DMS114 treated with DMSO at 0.1 percent for 48 hours (cell line): ENCODE measurements around the gene WDR64.

ENCODE experiments used
- DNase-seq: peaks from one replicate; lab custom pipeline; 2025; ENCODE audit not compliant: unreplicated experiment; lab: John Stamatoyannopoulos, UW

The WDR64 gene

DNA sequence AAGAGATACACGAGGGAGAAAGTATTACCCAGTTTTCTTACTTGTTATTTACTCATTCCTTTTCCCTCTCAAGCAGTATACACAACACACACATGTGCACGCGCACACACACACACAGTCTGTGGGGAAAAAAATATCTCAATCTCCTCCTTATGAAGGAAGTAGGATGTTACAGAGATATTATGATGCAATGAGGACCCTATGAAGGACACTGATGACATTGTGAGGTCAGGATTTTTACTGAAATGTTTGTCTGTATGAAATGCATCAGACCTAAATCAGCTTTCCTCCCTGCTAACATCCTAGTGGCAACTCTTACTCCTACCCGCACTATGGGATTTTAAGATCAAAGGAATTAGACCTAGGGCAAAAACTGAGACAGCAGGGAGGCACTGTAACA lies at the start of gene WDR64:
Gene WDR64 (plus strand): TSS at position 270 of the 400 bp plus-strand sequence. CDS start 204 bp downstream, outside the sequence.
- DNase-seq = no peak

DNA sequence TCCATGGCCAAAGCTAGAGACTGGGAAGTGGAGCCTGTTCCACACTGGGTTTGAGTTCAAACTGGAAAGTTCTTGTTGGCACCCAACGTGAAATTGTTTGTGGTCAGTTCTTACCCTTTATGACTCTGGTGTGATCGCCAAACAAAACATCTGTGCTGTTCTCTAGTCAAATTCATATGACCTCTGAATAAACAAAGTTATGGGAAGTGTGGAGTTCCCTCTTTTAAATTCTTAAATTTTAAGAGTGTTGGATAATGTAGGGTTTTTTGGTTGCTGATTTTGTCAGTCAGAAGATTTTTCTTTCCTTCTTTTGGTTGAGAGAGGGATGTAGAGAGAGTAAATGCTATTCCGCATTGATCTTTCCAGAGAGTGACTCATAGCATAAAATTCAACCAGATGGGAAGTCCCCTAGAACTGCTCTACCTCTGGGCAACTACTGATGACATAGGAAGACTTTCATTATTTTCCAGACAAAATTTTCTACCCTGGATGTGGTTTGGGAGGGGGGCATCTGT lies 48.3 kb upstream of the WDR64 start:
- no peak for DNase-seq

DNA sequence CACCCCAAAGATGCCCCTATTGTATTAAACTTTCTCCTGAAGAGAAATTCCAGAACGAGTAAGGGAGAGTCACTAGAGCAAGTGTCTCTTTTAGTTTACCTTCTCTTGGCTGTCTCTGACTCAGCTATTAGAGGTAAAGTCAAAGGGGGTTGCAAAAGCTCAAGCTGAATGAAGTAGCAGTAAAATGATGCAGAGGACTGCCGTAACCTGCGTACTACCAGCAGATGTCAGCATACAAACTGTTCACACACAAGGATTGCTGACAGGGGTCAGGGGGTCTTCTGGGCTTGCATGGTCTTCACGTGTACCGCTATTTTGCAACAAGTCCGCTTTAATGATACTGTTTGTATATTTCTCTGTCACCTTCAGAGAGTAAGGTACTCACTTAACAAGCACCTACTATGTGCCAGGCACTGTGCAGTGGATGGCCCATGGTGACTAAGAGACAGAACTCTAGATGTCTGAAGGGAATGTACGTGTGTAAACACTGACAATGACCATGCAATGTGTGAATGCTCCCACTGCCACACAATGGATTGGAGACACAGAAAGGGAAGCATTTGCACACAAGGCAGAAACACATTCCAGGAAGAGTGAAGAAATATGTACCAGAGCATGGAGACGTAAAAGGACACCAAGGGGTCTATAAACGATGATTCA lies 46.8 kb upstream of the WDR64 start:
- DNase-seq = no peak

DNA sequence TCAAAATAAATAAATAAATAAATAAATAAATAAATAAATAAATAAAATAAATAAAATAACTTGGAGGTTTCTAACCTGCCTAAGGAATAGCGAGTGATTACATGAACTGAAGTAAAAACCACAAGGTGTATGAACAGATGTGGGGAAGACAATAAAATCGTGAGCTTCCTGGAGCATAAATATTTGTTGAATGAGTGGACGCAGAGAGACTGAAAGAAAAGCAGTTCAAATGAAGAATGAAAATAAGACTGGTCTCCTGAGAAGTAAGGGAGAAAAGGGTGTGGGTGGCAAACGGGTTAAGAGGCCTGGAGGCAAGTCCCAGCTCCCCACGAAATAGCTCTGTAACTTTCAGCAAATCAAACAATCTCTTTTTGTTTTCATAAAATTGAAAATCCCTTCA lies 45.5 kb upstream of the WDR64 start:
- DNase-seq = no peak

DNA sequence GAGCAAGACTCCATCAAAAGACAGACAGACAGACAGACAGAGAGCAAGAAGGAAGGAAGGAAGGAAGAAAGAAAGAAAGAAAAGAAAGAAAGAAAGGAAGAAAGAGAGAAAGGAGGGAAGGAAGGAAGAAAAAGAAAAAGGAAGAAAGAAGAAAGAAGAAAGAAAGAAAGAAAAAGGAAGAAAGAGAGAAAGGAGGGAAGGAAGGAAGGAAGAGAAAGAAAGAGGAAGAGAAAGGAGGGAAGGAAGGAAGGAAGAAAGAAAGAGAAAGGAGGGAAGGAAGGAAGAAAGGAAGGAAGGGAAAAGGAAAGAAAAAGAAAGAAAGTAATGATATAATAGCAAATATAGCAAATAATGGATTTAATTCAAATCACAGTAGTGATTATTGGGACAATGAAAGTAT lies 44.6 kb upstream of the WDR64 start:
- DNase-seq = no peak

DNA sequence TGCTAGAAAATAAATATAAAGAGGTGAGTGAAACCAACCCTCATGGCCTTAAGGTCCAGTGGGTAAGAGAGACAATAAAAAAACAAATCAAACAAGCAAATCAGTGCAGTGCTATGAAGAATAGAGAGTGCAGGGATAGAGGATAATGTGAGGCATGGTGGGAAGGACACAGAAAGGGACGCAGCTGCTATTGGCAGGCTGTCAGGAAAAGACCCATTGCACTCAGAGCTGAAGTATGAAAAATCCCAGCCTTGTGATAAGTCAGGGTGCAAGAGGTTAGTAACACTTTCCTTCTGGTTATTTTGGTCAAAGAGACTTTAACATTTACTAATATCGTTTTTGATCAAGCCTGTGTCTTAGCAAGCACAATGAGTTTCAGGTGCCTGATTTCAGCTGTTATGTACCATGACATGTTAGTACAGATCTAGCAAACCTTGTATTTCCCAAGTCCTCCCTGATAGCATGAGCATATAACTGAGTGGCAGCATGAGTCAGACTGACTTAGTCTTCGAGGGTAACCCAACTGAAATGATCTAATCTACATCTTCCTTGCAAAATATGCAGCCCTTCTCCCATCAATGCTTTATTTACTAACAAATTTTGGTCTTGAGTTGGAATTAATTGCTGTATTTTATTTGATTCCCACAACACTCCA lies 43.6 kb upstream of the WDR64 start:
- DNase-seq = no peak

DNA sequence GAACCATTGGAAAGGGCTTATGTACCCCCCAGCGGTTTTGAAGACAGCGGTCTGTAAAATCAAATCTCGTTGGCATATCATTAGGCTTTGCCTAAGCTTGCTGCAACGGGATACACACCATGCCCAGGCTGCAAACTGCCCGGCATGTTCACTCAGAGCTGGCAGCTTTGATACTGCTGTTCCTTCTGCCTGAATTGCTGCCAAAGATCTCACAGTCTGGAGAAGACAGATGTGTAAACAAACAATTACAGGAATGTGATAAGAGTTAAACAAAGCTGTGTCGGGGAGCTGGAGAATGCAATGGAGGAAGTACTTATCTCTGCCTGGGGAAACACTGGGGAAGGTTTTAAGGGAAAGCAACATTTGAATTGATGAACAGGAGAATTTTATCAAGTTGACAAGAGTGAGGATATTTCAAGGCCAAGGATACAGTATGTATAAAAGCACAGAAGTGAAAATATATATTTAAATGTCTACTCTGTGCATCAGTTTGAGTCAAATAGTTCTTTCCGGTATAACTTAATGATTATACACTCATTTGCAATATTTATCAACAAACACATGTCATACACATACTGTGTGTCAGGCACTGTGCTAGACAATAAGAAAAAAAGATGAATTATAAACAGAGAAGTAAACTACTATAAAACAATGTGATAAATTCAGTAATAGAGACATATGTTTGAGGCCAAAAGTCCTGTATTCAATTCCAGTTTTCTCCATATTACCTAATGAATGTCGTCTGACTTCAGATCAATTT lies 41.8 kb upstream of the WDR64 start:
- no peak for DNase-seq

DNA sequence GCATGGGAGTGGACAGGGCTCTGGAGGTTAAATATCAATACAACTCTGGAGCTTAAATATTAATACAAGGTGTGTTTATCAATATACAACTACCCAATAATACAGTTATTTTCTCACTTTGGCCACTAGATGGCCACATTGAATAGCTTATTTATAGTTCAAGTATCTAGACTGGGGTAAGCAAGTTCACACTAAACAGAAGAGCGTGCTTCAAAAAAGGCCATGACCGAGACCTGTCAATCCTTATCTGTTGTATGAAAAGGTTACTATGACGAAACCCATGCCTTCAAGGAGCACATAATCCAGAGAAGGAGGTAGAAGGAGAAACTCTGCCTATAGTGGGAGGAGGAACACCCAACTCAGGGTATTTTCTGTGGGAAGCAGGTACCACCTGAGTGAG lies 41.0 kb upstream of the WDR64 start:
- peak; percentile 50 for DNase-seq

DNA sequence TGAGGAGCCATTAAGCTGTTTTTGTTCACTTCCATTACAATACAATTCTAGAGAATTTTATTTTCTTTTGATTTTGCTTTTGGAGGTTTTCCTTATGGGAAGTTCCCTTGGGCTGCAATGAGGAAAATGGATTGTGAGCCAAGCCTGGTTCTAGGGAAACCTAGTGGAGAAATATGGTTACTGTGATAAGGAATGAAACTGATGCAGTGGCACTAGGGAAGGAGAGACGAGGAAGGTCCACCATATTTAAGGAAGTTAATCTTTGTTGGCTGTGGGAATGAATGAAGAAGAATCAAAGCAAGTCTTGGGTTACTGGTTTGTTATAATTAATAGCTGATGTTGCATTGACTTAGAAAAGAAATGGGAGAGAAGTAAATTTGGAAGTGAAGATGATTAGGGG lies 40.3 kb upstream of the WDR64 start:
- no peak for DNase-seq

DNA sequence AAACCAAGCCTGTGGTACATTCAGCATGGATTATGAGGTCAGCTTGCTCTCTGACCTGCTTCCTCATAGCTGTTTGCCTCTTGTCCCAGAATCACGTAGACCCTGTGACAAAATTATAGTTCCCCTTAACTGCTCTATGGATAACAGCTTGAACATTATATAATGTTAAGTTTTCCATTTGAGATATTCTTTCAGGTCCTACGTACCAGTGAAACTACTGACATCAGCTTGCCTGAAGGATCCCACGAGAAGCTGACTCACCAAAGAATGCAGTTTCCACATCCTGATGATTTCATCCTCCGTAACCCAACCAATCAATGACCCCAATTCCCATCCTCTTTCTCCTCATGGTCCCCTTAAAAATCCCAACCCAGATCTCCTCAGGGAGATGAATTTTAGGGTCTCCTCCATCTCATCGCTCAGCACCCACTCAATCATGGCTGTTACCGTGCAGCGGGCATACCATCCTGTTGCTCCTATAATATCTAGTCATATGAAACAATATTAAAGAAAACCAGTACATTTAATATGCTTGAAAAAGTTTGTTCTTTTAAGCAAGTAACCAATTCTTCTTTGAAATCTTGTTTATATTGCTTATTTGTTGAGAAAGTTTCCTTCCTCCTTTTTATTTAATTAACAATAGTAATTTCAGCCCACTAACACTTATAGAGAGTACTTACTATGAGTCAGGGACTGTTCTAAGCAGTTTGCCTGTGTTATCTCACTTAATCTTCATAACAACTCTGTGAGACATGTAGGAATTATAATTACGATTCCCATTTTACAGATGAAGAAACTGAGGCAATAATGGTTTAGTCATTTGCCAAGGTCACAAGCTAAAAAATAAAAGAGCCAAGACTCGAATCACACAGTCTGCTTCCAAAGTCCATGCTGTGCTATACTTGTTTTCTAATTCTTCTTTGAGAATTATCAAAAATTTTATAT lies 39.3 kb upstream of the WDR64 start:
- no peak for DNase-seq

DNA sequence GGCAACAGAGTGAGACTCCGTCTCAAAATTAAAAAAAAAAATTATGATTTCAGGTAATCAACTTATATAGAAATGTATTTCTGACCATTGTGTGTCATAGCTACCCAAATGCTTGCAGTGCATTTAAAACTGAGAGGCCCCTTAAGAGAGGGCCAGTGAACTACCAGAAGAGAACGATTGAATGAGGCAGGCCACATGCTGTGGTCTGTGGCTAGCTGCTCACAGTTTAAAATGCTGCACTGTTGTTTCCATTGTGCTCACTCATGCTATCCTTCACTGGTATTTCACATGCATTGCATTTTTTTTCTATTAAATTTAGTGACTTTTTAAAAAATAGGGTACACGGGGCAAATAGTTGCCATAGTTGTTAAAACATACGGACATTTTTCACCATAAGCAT lies 37.9 kb upstream of the WDR64 start:
- no peak for DNase-seq

DNA sequence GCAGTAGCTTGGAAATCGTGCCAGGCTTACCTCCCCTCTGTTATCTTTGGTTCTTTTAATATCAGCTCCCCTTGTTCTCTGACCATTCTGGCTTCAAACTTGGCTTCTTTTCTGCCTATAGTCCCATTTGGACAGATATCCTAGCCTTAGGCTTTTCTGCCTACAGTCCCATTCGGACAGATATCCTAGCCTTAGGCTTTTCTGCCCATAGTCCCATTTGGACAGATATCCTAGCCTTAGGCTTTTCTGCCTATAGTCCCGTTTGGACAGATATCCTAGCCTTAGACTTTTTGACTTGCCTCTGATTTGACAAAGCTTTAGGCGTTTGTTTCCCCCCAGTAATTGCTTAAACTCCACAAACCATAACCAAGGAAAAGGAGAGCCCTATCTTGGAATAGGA lies 37.5 kb upstream of the WDR64 start:
- no peak for DNase-seq

DNA sequence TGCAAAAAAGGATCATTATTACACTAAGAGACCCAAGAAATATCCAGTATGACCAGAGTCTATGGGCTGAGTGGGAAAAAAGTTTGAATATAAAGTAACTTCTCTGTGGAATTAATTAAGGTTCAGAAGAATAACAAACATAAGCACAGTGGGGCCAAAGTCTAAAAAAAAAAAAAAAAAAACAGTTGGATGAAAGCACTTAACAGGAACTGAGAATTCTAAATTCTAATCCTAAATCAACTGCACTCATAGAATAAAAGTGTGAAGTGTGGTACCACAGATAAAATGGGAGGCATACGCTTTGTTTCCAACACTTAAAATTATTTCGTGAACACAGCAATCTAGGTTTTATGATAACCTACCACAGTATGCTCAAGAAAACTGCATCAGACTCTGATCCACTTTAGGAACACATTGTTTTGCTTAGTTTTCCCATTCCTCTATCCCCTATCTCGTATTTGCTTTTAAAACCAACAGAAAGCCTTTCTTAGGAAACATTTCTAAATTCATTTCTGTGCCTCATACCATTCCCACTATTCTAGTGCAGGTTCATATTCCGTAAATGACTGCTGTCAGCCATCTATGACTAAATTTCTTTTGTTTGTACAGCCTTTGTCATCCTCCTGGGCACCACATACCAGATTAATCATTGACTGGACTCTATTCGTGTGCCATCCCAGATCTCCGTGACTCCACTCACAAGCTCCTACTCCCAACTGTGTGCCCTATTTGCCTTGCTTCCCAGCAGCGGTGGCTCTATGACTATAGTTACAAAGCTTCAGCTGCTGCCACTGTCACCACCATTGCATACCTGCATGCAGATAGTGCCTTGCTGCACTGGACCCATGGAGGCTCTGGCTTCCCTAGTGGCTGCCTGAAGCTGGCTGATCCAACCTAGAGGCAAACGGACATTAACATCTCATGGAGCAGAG lies 36.8 kb upstream of the WDR64 start:
- DNase-seq = no peak

DNA sequence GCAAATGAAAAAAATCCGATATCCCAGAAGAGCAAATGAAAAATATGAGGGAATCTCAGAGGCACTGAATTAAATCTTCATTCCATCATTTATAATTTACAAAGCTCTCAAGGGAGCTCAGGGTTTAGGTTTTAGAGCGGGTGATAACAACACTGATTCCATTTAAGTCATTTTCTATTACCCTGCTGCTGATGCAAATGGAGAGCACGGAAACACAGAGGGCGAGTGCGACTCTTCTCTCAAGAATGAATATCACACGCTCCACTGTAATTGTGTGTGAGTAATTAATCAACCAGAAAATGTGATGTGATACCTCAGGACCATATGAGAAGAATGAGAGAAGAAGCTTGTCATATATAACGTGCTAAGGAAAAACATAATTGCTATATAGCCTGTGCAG lies 34.7 kb upstream of the WDR64 start:
- DNase-seq = no peak

DNA sequence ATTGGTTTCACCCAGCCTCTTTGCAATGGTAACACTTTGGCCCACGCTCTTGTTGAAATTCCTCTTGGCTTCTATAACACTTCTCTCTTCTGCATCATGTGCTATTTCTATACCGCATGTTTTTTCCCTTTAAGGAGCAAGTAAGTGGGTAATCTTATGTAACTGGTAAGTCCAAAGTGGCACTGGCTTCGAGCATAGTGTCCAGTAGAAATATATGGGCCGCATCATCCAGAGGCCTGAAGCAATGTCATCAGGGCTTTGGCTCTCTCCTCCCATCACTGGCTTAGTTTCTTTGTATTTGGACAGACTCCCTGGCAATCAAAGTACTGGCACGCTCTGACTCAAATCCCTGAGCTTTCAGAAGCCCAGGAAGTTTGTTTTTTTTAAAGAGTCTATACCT lies 29.4 kb upstream of the WDR64 start:
- no peak for DNase-seq

DNA sequence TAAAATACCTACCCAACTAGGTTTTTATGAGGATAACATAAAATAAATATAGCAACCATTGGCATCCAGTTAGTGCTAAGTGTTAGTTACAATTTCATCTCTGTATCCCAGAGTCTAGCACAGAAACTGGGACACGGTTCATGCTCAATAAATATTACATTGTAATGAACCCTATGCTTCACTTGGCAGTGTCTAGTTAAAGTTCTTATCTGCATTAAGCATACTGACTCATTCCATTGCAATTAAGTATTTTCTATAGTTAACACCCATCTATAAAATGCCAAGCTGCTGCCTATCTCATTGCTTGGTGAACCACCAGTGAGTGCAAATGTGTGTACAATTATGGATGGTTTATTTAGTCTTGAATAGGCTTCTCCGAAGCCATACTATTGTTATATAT lies 27.1 kb upstream of the WDR64 start:
- DNase-seq = no peak

DNA sequence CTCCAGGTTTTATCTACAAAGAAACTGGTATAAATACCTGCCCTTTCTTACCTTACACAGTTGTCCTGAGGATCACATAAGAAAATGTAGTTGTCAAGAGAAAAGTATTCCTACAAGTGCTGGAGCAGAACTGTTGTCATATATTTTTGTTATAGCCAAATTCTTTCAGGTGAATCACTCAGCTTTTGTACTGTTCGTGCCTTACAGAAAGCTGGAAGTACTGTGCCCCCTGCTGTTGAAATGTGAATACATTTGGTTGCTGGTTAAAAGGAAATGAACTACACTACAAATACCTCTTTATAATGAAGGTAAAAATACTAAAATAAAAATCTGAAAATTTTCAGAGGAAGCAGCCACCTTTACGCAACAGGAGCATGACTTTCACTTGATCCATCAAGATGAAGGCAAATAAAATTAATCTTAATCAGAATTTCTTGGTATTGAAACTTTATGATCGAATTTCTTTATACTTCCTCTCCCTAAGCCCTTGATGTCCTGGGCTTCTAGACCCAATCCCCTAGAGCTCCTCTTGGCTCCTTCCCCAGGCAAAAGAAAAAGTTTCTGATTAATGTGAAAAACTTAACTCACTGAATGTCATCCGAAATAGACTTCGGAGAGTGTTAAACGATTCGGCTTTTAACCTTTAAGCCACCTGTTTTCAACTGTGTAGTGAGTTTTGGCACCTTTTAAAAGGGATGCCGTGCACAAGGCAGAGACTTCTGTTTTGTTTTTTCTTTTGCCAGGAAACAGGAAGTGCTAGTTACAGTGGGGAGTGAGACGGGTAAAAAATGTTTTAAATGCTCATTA lies 24.4 kb upstream of the WDR64 start:
- DNase-seq = peak; percentile 6

DNA sequence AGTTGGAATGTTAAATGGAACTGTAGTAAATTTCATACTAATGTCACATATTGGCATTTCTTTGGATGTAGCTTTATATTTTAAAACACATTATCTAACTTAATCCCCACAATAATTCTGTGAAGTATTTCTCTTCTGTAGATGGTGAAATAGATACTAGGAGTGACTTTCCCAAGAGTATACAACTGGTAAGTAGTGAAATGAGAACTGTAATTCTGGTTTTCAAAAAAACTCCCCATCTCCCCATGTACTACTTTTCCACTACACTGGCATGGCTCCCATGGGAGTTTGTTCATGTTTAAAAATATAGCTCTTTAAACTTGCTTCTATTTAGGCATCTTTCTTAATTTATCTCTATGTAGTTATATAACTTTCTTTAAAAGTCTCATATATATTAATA lies 22.1 kb upstream of the WDR64 start:
- no peak for DNase-seq

DNA sequence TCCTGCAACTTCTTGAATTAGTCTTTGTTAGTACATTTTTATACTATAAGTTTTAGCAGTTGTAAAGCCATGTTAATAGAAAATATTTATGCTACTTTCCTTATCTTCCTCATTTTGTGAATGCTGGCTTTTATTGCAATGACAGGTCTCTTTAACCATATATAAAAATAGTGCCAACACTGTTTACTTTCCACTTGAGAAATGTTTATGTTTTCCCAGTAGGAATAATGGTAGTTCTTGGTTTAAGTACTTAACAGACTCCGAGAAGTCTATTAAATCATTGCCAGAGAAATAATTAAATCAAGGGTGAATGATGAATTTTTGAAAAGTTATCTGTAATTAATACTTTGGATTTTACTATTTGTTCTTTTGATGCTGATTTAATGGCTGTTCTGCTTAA lies 21.6 kb upstream of the WDR64 start:
- no peak for DNase-seq
